Pancreas (tissue), 10 donors: ENCODE results near the gene KCNH4. TPM values are rescaled to one million over a fixed set of nuclear protein-coding genes. Genes with fewer than 3 reads are reported as not detected.

ENCODE experiments used
- ATAC-seq, 4 donors: fragments of 200-7000 bp; cut with Tn5 transposase; one replicate each; pipeline versions ENCODE4 v1.8.0 to v1.9.1; 2020; ENCODE audit warnings: mild to moderate bottlenecking in 4 of 4, moderate library complexity in 4 of 4
- DNase-seq, 6 donors: peaks; one replicate each; pipeline ENCODE4 v3.0.0-alpha.2; 2020
- FAIRE-seq: peaks from 2 replicates; lab custom pipeline; 2012; peaks lifted over from hg19 to GRCh38; lab: Jason Lieb, UNC
- H3K27ac ChIP-seq, 4 donors: fragments of 200-600 bp; sonication (generic); 1 replicate in 3 of 4; 2 replicates in 1 of 4; pipeline versions ENCODE4 v1.5.0 to v1.8.0; 2020
- H3K27me3 ChIP-seq, 4 donors: fragments of 200-600 bp; one replicate each; pipeline ENCODE4 v1.8.0; 2021
- H3K36me3 ChIP-seq, 3 donors: fragments of 200-600 bp; sonication (generic) in 1 of 3; one replicate each; pipeline versions ENCODE4 v1.5.0 to v1.8.0; 2020 to 2021
- H3K4me1 ChIP-seq, 3 donors: fragments of 200-600 bp; one replicate each; pipeline ENCODE4 v1.8.0; 2021
- H3K4me3 ChIP-seq, 4 donors: fragments of 200-600 bp; sonication (generic) in 2 of 4; one replicate each; pipeline versions ENCODE4 v1.5.0 to v1.8.0; 2020 to 2021
- H3K9me3 ChIP-seq, 4 donors: fragments of 200-600 bp; one replicate each; pipeline ENCODE4 v1.8.0; 2021
- whole genome bisulfite sequencing, 2 donors: extraction: QIAGEN DNeasy Blood & Tissue Kit; methylation state at CpG; one replicate each; pipeline ENCODE4 v1.1.7; 2013; 5-methylcytosine and 5-hydroxymethylcytosine counted together
- intact Hi-C, 3 donors: fragments of 100-400 bp; cut with DNase I; formaldehyde crosslinking; loops; one replicate each; pipeline versions ENCODE4 v1.11.1 to v1.14.2; 2022
- polyA plus RNA-seq, 2 donors: library from polyadenylated mRNA; stranded (reverse); fragments of 200-250 nt; gene quantifications; one replicate each; pipeline ENCODE4 v1.2.3, GENCODE V29; 2013
- total RNA-seq, 6 donors: library from RNA; stranded (reverse); fragmentation: NEBNext Ultra II Directional in 4 of 6; extraction: Animal tissue kit (Norgen Biotek cat#: 25700) in 4 of 6; gene quantifications; one replicate each; pipeline versions ENCODE4 v1.2.1 to v1.2.4, GENCODE V29; 2021 to 2023
- TF ChIP-seq, protein P1 (sequence below), 4 donors: fragments of 200-600 bp; sonication (generic) in 3 of 4; IDR thresholded peaks; one replicate each; pipeline versions ENCODE4 v1.5.0 to v1.8.0; 2021; ENCODE audit warnings: antibody characterized with exemption in 4 of 4
- donor health status: healthy with polysubstance abuse.
- donor health status: DM: no; HTN: no; CAD: no; lungs with moderate emphysema.
- donor health status: DM: no; HTN: no; CAD: no.
- donor health status: control.
- donor health status: control.
- donor health status: Bipolar disorder and iron deficiency.
- donor health status: DM: yes; HTN: yes; CAD: no.
- donor health status: DM: no; HTN: no; CAD: no.
- donor health status: DM: no; HTN: no; CAD: no.
- donor health status: DM: yes; HTN: yes; CAD: no.

The KCNH4 gene
- total and polyA plus RNA-seq, 8 donors: 0.03 to 0.14 (median 0.08) TPM; not detected in 1

DNA sequence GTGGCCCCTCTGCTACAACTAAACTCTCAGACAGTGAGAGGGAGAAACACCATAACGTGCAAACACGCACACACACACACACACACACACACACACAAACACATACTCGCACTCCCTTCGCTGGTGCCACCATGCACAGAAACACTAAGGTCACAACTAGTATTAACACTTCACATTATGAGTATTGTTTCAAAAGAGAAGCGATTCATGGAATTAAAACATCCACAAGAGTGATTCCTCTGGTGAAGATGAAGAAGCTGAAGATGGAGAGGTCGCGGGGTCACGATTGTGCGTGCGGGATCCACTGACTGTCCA, 20.5 kb upstream of the KCNH4 start:
- 71 to 73% methylated on average over 10 of the region's 10 CpGs for WGBS, 2 donors
- DNase-seq (peak in 1 of 6 donors; percentile 42), ATAC-seq (peak in 3 of 4 donors; percentile 7 to 32 (median 25)), FAIRE-seq (no peak)
- no peak overlapping the region for H3K4me3 ChIP-seq
- no peaks in the 10 kb centered on the region for H3K9me3 ChIP-seq
- no peaks in the 10 kb centered on the region for H3K27me3 ChIP-seq
- TF ChIP-seq, protein P1, sequence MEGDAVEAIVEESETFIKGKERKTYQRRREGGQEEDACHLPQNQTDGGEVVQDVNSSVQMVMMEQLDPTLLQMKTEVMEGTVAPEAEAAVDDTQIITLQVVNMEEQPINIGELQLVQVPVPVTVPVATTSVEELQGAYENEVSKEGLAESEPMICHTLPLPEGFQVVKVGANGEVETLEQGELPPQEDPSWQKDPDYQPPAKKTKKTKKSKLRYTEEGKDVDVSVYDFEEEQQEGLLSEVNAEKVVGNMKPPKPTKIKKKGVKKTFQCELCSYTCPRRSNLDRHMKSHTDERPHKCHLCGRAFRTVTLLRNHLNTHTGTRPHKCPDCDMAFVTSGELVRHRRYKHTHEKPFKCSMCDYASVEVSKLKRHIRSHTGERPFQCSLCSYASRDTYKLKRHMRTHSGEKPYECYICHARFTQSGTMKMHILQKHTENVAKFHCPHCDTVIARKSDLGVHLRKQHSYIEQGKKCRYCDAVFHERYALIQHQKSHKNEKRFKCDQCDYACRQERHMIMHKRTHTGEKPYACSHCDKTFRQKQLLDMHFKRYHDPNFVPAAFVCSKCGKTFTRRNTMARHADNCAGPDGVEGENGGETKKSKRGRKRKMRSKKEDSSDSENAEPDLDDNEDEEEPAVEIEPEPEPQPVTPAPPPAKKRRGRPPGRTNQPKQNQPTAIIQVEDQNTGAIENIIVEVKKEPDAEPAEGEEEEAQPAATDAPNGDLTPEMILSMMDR (IDR thresholded peaks at IDR 0.05): no peak
- peaks cover 0 to 3% (median 0%) of the 10 kb centered on the region in 3 donors for H3K36me3 ChIP-seq
- H3K4me1 ChIP-seq: peaks cover 0 to 6% (median 0%) of the 10 kb centered on the region in 3 donors
- peak overlapping the region in 1 of 4 donors; percentile 19 for H3K27ac ChIP-seq
- intact Hi-C loops: no loop called here

DNA sequence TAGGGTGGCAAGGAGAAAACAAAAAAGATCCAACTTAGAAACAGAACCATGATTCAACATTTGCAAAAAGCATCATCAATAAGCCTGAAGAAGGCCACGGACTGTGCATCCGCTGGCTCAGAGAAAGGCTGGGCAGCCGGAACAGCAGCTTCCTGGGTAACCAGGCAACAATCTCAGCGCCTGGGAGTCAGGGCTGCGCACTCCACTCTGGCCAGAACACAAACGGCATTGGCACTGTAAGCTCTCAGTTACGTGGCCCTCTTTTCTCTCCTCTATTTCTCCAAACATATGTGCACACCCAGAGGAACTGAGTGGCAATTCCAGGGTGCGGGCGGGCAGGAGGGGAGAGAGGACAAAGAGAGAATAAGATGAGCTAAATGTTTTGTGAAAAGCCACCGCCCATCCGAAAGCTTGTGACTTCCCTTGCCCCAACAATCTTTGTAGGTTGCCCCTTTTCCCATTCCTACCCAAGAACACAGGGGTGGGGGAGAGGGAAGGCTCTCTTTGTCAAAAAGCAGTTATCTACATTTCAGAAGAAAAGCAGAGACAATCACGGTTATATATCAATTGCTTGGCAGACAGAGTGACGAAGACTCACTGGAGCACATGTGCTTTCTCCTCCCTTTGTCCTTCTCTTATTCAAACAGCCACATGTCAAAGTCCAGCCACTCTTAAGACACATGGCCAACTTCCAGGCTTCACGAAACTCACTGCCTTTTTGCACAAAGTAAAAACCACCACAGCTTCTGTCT, 19.9 kb upstream of the KCNH4 start:
- H3K36me3 ChIP-seq: peaks cover 0 to 3% (median 0%) of the 10 kb centered on the region in 3 donors
- no peaks in the 10 kb centered on the region for H3K9me3 ChIP-seq
- peak overlapping the region; percentile 19 to 54 (median 50) for H3K27ac ChIP-seq
- no peak overlapping the region for H3K4me3 ChIP-seq
- H3K4me1 ChIP-seq: peaks cover 0 to 6% (median 0%) of the 10 kb centered on the region in 3 donors
- FAIRE-seq: no peak
- intact Hi-C loops: no loop called here
- TF ChIP-seq, protein P1 (IDR thresholded peaks at IDR 0.05): no peak
- no peaks in the 10 kb centered on the region for H3K27me3 ChIP-seq
- DNase-seq: peak; percentile 65 to 84 (median 73)
- ATAC-seq: peak; percentile 94 to 97 (median 95)
- WGBS, 2 donors: 31 to 40% methylated on average over 14 of the region's 14 CpGs

DNA sequence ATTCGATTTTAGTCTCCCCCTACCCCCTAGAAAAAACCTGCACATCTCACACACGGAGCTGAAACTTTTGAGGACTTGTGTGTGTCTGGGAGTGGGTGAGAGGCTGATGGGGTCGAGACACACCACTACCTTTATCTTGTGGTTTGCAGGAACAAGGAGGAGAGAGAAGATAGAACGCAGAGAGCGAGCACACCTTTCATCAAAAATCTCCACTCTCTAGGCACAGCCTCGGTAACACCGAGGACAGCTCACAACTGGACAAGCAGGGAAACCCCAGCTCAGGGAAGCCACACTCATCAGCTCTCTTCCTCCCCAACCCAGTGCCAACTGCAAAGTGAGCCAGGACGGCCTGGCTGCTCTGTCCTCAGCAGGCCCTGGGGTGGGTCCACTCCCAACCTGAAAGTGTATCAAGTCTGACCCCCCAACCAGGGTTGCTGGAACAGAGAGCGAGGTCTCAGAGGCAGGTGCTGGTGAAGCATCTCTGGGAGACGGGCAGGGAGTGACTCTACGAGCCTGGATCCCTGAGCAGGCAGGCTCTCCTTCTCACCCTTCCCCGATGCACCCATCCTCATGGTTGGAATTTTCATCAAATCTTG, 18.6 kb upstream of the KCNH4 start:
- DNase-seq (peak in 1 of 6 donors; percentile 44), FAIRE-seq (no peak), ATAC-seq (no peak)
- peaks cover 0 to 6% (median 0%) of the 10 kb centered on the region in 3 donors for H3K4me1 ChIP-seq
- 85 to 87% methylated on average over 12 of the region's 12 CpGs for WGBS, 2 donors
- intact Hi-C loops: no loop called here
- H3K36me3 ChIP-seq: peaks cover 0 to 3% (median 0%) of the 10 kb centered on the region in 3 donors
- H3K27me3 ChIP-seq: no peaks in the 10 kb centered on the region
- no peaks in the 10 kb centered on the region for H3K9me3 ChIP-seq
- H3K27ac ChIP-seq: no peak overlapping the region
- no peak overlapping the region for H3K4me3 ChIP-seq
- TF ChIP-seq, protein P1 (IDR thresholded peaks at IDR 0.05): no peak

DNA sequence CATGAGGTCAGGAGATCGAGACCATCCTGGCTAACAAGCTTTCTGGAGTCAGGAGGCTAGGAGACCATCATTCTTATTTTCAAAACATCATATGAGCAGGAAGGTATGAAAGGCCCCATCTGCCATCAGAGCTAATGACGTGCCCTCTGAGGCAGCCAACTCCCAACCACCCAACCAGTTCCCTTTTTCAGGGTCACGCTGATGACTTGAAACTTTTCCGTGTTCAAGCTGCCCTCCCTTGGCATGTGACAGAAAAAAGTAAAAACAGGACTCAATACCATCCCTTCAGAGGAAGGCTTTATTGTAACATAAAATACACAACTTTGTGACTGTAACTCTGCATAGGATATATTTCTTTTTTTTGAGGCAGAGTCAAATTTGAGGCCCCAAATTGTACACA, 18.0 kb upstream of the KCNH4 start:
- no peak for FAIRE-seq
- ATAC-seq: no peak
- WGBS, 2 donors: 80 to 81% methylated on average over 4 of the region's 4 CpGs

More for the DNA sequence above, 18.0 kb upstream of the KCNH4 start:
- TF ChIP-seq, protein P1 (IDR thresholded peaks at IDR 0.05): no peak
- Histone ChIP-seq H3K9me3 (no peaks in the 10 kb centered on the region), H3K27me3 (no peaks in the 10 kb centered on the region), H3K4me1 (peaks cover 0 to 6% (median 0%) of the 10 kb centered on the region in 3 donors), H3K36me3 (no peaks in the 10 kb centered on the region), H3K4me3 (no peak overlapping the region), H3K27ac (peak overlapping the region in 1 of 4 donors; percentile 44)
- no peak for DNase-seq
- intact Hi-C loops: no loop called here
